GM19397 (cell line): ENCODE data around the gene PTTG2.

ENCODE experiments used
- ATAC-seq: cut with Tn5 transposase; IDR thresholded peaks from one replicate; pipeline ENCODE4 v1.9.1; 2021; ENCODE audit warnings: mild to moderate bottlenecking, moderate library complexity; ENCODE audit not compliant: unreplicated experiment

Gene PTTG2

GRCh38 chr4:38004887-38005286 lies 44.7 kb downstream of the PTTG2 start:
- no peak for ATAC-seq

- ATAC-seq: no peak
These were observed 45.4 kb downstream of the PTTG2 start for GRCh38 chr4:38005637-38006036.

DNA sequence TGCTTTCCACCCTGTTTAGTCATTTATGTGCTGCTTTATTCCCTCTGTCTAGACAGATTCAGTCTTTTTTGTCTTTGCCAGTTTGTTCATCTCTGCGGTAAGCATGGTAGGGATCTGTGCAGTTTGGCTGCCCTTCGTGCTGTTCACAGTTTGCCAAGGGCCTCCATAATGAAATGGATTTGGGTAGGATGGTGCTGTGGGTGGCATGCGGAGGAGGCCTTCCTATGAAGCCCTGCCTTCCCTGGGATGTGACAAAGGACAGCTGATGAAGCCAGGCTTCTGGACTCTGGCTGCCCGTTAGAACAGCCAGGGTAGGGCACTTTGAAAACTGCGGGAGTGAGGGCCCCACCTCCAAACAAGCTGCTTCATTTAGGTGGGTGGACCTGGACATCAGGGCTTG lies 47.4 kb downstream of the PTTG2 start:
- no peak for ATAC-seq

- ATAC-seq: no peak
These were observed 48.4 kb downstream of the PTTG2 start for GRCh38 chr4:38008571-38009021.

- ATAC-seq: no peak
These were observed 49.2 kb downstream of the PTTG2 start for GRCh38 chr4:38009421-38009820.

DNA sequence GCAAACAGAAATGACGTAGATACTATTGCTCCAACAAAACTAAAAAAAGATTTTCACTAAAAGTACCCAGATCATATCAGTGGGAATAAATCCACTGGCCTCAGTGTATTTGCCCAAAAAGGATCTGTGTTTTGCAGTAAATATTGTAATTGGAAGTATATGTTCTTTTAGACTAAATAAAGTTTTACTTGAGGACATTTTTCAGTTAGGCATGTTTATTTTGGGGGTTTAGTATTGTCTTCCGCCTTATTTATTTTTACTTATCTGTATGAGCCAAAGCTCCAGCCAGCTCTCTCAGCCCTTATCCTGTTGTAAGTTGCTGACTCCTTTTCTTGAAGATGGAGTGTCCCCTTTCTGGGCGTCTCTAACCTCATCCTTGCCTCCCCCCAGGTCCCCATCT lies 49.8 kb downstream of the PTTG2 start:
- no peak for ATAC-seq
